Heart left ventricle (tissue), 16 donors: ENCODE data around the gene CAND2. TPM values are rescaled to one million over a fixed set of nuclear protein-coding genes. Genes with fewer than 3 reads are reported as not detected.

ENCODE experiments used
- ATAC-seq, 4 donors: fragments of 200-7000 bp; cut with Tn5 transposase; one replicate each; pipeline ENCODE4 v1.9.1; 2020 to 2022; ENCODE audit warnings: moderate library complexity in 4 of 4, mild to moderate bottlenecking in 3 of 4, moderate number of reproducible peaks in 1 of 4
- DNase-seq, 5 donors: peaks; one replicate each; pipeline ENCODE4 v3.0.0-alpha.2; 2020
- H3K27ac ChIP-seq, 12 donors: fragments of 200-600 bp; sonication (generic) in 4 of 12; one replicate each; pipeline versions ENCODE4 v1.5.0 to v1.8.0; 2016 to 2022; ENCODE audit warnings: mild to moderate bottlenecking in 2 of 12
- H3K27me3 ChIP-seq, 9 donors: fragments of 200-600 bp; sonication (generic) in 2 of 9; one replicate each; pipeline versions ENCODE4 v1.5.1 to v1.8.0; 2016 to 2022; ENCODE audit warnings: mild to moderate bottlenecking in 3 of 9
- H3K36me3 ChIP-seq, 9 donors: fragments of 200-600 bp; sonication (generic) in 2 of 9; one replicate each; pipeline versions ENCODE4 v1.5.0 to v1.8.0; 2018 to 2022; ENCODE audit warnings: mild to moderate bottlenecking in 2 of 9
- H3K4me1 ChIP-seq, 12 donors: fragments of 200-600 bp; sonication (generic) in 4 of 12; one replicate each; pipeline versions ENCODE4 v1.5.0 to v1.8.0; 2016 to 2022; ENCODE audit warnings: mild to moderate bottlenecking in 3 of 12
- H3K4me3 ChIP-seq, 12 donors: fragments of 200-600 bp; sonication (generic) in 4 of 12; one replicate each; pipeline versions ENCODE4 v1.5.0 to v1.8.0; 2017 to 2022; ENCODE audit warnings: mild to moderate bottlenecking in 9 of 12, moderate library complexity in 4 of 12
- H3K9me3 ChIP-seq, 12 donors: fragments of 200-600 bp; sonication (generic) in 4 of 12; one replicate each; pipeline versions ENCODE4 v1.5.0 to v1.8.0; 2016 to 2022; ENCODE audit warnings: mild to moderate bottlenecking in 1 of 12
- POLR2A ChIP-seq, 2 donors: fragments of 450-650 bp; IDR thresholded peaks; one replicate each; pipeline ENCODE4 v1.6.1; 2017; ENCODE audit warnings: antibody characterized with exemption in 2 of 2, mild to moderate bottlenecking in 2 of 2, moderate library complexity in 2 of 2
- WGBS, 4 donors: extraction: QIAGEN DNeasy Blood & Tissue Kit in 2 of 4; methylation state at CpG; one replicate each; pipeline versions ENCODE4 v1.1.5 to v1.1.7; 2013 to 2018; 5-methylcytosine and 5-hydroxymethylcytosine counted together
- intact Hi-C, 10 donors: fragments of 100-400 bp; cut with DNase I; formaldehyde crosslinking; loops; one replicate each; pipeline versions ENCODE4 v1.11.1 to v1.14.2; 2022
- polyA plus RNA-seq, 2 donors: library from polyadenylated mRNA; stranded (reverse); fragments of 200-250 nt; gene quantifications; one replicate each; pipeline ENCODE4 v1.2.3, GENCODE V29; 2013
- total RNA-seq, 9 donors: library from RNA; depleted of rRNA in 2 of 9; stranded (reverse); fragments of >200 nt in 2 of 9; fragmentation: NEBNext Ultra II Directional in 3 of 9; extraction: Animal tissue kit (Norgen Biotek cat#: 25700) in 3 of 9; gene quantifications; one replicate each; pipeline versions ENCODE4 v1.1.0 to v1.2.4, GENCODE V29; 2016 to 2023
- TF ChIP-seq, protein P1 (sequence below), 12 donors: fragments of 200-600 bp; sonication (generic) in 4 of 12; IDR thresholded peaks; one replicate each; pipeline versions ENCODE4 v1.5.0 to v1.8.0; 2018 to 2022; ENCODE audit warnings: antibody characterized with exemption in 12 of 12, mild to moderate bottlenecking in 5 of 12
- donor health status: ischemic (EF 13 %, LVEDD 7.1; RV severe dilation, severe dysfunction).
- donor health status: healthy with polysubstance abuse.
- donor health status: DM: no; HTN: yes; CAD: no.
- donor health status: DM: no; HTN: no; CAD: no.
- donor health status: ischemic (EF 25% LVEDD 6.9; RV normal size, moderate dysfunction).
- donor health status: ischemic (EF 25% LVEDD 5.7; RV mildly dilated, moderate dysfunction).
- donor health status: healthy.
- donor health status: DM: yes; HTN: yes; CAD: no.
- donor health status: ischemic (EF 35%, LVEDD 5.7; RV mildly dilated, moderate dysfunction).
- donor health status: nonischemic (EF 11% LVEDD 7.7; RV severe dilation, severe dysfunction).
- donor health status: DM: yes; HTN: yes; CAD: no.
- donor health status: PGD.
- donor health status: ischemic (EF 29% LVEDD 5.4; RV normal size, mild dysfunction).
- donor health status: nonischemic (EF 23%, LVEDD 6.1; RV moderate dilation, normal function).

Gene CAND2
- total and polyA plus RNA-seq, 11 donors: 11.7 to 87.5 (median 67.2) TPM

DNA sequence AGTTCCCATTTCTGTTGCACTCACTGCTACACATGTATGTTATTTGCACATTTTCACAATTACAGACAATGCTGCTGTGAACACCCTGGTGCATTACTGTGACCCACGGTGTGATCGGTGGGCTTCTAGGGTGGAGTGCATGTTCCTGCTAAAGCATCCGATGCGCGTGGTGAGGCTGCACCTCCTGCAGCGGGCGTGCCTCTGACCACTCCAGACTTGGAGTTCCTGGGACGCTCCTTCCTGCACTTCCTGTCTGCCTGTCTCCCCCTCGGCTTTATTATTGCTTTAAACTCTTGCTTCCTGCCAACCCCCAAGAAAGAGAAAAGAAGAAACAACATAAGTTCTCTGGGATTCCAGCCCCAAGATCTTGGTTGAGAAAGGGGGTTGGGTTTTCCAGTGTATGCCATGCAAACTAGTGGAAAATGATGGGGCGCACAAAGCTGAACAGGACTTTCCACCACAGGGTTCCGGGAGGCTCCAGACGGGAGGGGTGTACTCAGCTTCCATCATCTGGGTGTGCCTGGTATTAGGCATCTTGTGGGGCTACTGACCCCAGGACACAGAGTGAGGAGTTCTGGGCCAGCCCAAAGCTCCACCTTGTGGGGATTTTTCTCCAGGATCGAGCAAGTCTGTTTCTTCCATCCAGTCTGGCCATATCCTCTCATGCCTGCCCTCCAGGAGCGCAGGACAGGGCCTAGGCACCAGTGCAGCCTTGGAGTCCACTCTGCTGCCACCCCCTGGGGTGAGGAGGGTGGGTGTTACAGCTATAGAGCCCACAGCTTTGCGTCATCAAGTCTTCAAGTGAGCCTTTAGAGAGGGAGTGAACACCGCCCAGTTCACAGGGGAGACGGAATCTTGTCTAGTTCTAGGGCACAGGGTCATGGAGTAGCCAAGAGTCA, 33.7 kb downstream of the CAND2 start:
- no peak for TF ChIP-seq POLR2A (IDR thresholded peaks at IDR 0.05)
- TF ChIP-seq, protein P1, sequence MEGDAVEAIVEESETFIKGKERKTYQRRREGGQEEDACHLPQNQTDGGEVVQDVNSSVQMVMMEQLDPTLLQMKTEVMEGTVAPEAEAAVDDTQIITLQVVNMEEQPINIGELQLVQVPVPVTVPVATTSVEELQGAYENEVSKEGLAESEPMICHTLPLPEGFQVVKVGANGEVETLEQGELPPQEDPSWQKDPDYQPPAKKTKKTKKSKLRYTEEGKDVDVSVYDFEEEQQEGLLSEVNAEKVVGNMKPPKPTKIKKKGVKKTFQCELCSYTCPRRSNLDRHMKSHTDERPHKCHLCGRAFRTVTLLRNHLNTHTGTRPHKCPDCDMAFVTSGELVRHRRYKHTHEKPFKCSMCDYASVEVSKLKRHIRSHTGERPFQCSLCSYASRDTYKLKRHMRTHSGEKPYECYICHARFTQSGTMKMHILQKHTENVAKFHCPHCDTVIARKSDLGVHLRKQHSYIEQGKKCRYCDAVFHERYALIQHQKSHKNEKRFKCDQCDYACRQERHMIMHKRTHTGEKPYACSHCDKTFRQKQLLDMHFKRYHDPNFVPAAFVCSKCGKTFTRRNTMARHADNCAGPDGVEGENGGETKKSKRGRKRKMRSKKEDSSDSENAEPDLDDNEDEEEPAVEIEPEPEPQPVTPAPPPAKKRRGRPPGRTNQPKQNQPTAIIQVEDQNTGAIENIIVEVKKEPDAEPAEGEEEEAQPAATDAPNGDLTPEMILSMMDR (IDR thresholded peaks at IDR 0.05): peak in 2 of 12 donors; percentile 7
- Histone ChIP-seq H3K4me3 (no peak overlapping the region), H3K27ac (no peak overlapping the region), H3K4me1 (no peaks in the 10 kb centered on the region), H3K27me3 (no peaks in the 10 kb centered on the region), H3K9me3 (no peaks in the 10 kb centered on the region), H3K36me3 (peaks cover 0 to 100% (median 93%) of the 10 kb centered on the region in 9 donors)
- peak in 2 of 4 donors; percentile 7 to 14 for ATAC-seq
- intact Hi-C loops: no loop called here
- 52 to 71% (median 67%) methylated on average over 14 to 17 of the region's 17 CpGs for WGBS, 4 donors
- DNase-seq: no peak

DNA sequence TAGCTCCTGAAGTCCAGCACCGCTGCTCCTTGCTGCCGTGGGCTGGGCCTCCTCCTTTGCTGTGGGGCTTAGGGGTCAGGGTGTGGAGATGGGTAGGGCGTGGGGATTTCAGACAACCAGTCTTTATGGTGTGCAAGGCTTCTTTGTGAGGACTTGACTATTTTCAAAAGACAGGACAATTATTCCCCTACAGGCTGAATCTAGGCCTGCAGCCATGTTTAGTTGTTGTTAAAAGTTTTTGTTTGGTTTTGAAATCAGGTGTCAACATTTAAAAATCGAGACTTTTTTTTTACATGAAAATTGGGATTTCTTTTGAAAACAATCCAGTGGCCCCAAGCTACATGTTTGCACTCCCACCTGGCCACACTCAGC, 34.3 kb downstream of the CAND2 start:
- intact Hi-C loops: no loop called here
- Histone ChIP-seq H3K4me3 (no peak overlapping the region), H3K27me3 (no peaks in the 10 kb centered on the region), H3K27ac (no peak overlapping the region), H3K36me3 (peaks cover 0 to 100% (median 93%) of the 10 kb centered on the region in 9 donors), H3K4me1 (no peaks in the 10 kb centered on the region), H3K9me3 (no peaks in the 10 kb centered on the region)
- no peak for DNase-seq
- ATAC-seq: peak in 1 of 4 donors; percentile 7
- TF ChIP-seq POLR2A (IDR thresholded peaks at IDR 0.05): no peak
- TF ChIP-seq, protein P1 (IDR thresholded peaks at IDR 0.05): no peak
- 82 to 87% (median 85%) methylated on average over 3 to 4 of the region's 4 CpGs for WGBS, 4 donors

DNA sequence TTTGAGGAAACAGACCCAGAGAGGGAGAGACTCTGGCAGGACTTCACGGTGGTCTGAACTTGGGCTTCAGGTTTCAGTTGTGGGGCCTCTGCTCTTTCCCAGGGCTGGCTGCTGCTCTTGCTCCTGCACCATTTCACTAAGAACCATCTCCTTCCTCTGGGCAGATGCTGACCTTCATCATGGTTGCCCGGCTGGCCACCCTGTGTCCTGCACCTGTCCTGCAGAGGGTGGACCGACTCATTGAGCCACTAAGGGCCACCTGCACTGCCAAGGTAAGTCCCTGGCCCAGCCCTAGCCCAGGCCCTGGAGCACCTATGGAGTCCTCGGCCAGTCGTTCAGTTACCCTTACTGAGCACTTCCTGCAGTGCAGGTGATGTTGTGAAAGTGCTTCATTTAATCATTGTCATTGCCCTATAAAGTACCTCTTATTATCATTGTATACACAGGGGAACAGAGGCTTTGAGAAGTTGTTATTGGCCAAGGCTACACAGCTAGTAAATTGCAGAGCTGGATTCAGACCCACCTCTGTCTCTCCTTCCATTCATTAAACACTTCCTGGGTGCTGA, 34.9 kb downstream of the CAND2 start:
- H3K9me3 ChIP-seq: no peaks in the 10 kb centered on the region
- no peaks in the 10 kb centered on the region for H3K27me3 ChIP-seq
- H3K27ac ChIP-seq: no peak overlapping the region
- H3K36me3 ChIP-seq: peaks cover 0 to 100% (median 93%) of the 10 kb centered on the region in 9 donors
- 75 to 91% (median 82%) methylated on average over 4 to 5 of the region's 5 CpGs for WGBS, 4 donors
- no peak for DNase-seq
- intact Hi-C loops: no loop called here
- TF ChIP-seq POLR2A (IDR thresholded peaks at IDR 0.05): no peak
- TF ChIP-seq, protein P1 (IDR thresholded peaks at IDR 0.05): no peak
- H3K4me3 ChIP-seq: no peak overlapping the region
- H3K4me1 ChIP-seq: no peaks in the 10 kb centered on the region
- peak in 1 of 4 donors; percentile 6 for ATAC-seq
